Caco-2 (cell line): ENCODE data around the gene CDC6. TPM values are rescaled to one million over a fixed set of nuclear protein-coding genes. Genes with fewer than 3 reads are reported as not detected.

Experiments
- BruUV-seq: library from RNA; stranded (reverse); fragments of 400-500 nt; replicated peaks from 2 replicates; lab custom pipeline; 2021; lab: Mats Ljungman, UMichigan
- CTCF ChIA-PET: fragments of 300-600 bp; sonication (Branson Sonifier 250); formaldehyde crosslinking; loops from one replicate; lab custom pipeline; 2022; ENCODE audit warnings: antibody characterized with exemption; lab: Charles Lee
- POLR2A ChIA-PET: fragments of 300-600 bp; sonication (Branson Sonifier 250); formaldehyde crosslinking; loops from one replicate; lab custom pipeline; 2022; ENCODE audit warnings: antibody characterized with exemption; lab: Charles Lee
- DNase-seq, 2 experiments: peaks; one replicate each; pipeline versions ENCODE4 v3.0.0 to v3.0.0-alpha.2; 2020 to 2022
- H3K27me3 ChIP-seq: replicated peaks from 2 replicates; pipeline ENCODE4 v1.6.0; 2011; ENCODE audit warnings: low read length; ENCODE audit not compliant: control insufficient read depth, insufficient read depth
- H3K36me3 ChIP-seq: 2 replicates; pipeline ENCODE4 v1.5.1; 2011; ENCODE audit warnings: low read length; ENCODE audit not compliant: control insufficient read depth, insufficient read depth
- H3K4me1 ChIP-seq: fragments of 250-450 bp; sonication (Bioruptor Pico); 2 replicates; pipeline ENCODE4 v1.5.1; 2020; ENCODE audit warnings: mild to moderate bottlenecking
- H3K4me3 ChIP-seq: 2 replicates; pipeline ENCODE4 v1.5.1; 2011; ENCODE audit warnings: low read depth, mild to moderate bottlenecking, control low read depth, low read length
- H3K9me3 ChIP-seq: fragments of 250-450 bp; sonication (Bioruptor Pico); 2 replicates; pipeline ENCODE4 v1.5.1; 2020; ENCODE audit warnings: mild to moderate bottlenecking, moderate library complexity
- H3K27ac Mint-ChIP-seq: one replicate; pipeline ENCODE4 v1.8.0; 2022; ENCODE audit warnings: mixed read lengths; ENCODE audit not compliant: unreplicated experiment
- H3K27me3 Mint-ChIP-seq: one replicate; pipeline ENCODE4 v1.8.0; 2022; ENCODE audit warnings: mixed read lengths; ENCODE audit not compliant: insufficient read depth, unreplicated experiment
- H3K36me3 Mint-ChIP-seq: one replicate; pipeline ENCODE4 v1.8.0; 2022; ENCODE audit warnings: mild to moderate bottlenecking, mixed read lengths; ENCODE audit not compliant: insufficient read depth, unreplicated experiment
- H3K4me1 Mint-ChIP-seq: one replicate; pipeline ENCODE4 v1.8.0; 2022; ENCODE audit warnings: low read depth, mixed read lengths; ENCODE audit not compliant: unreplicated experiment
- H3K4me3 Mint-ChIP-seq: one replicate; pipeline ENCODE4 v1.8.0; 2022; ENCODE audit warnings: mild to moderate bottlenecking, moderate library complexity, mixed read lengths; ENCODE audit not compliant: unreplicated experiment
- H3K9me3 Mint-ChIP-seq: one replicate; pipeline ENCODE4 v1.8.0; 2022; ENCODE audit warnings: mixed read lengths; ENCODE audit not compliant: unreplicated experiment
- CTCF ChIP-seq, 2 experiments: fragments of 200-600 bp in 1 of 2; IDR thresholded peaks; 1 replicate in 1 of 2; 2 replicates in 1 of 2; pipeline versions ENCODE4 v1.5.1 to v1.8.0; 2011 to 2022; ENCODE audit warnings: antibody characterized with exemption in 1 of 2, control low read depth in 1 of 2, inconsistent platforms in 1 of 2, low read depth in 1 of 2, low read length in 1 of 2, mild to moderate bottlenecking in 1 of 2, moderate library complexity in 1 of 2; ENCODE audit not compliant: insufficient read depth in 1 of 2, severe bottlenecking in 1 of 2, unreplicated experiment in 1 of 2
- intact Hi-C: fragments of 100-400 bp; cut with micrococcal nuclease; formaldehyde crosslinking; loops from one replicate; pipeline ENCODE4 v1.10.0; 2022; ENCODE audit not compliant: unreplicated experiment
- total RNA-seq: library from RNA; stranded (reverse); gene quantifications from 2 replicates; pipeline ENCODE4 v1.2.3, GENCODE V29; 2022

The CDC6 gene
- total RNA-seq, 1 experiment from 2014 or later: 96.4 TPM

- no peaks in the 10 kb centered on the region for H3K9me3 Mint-ChIP-seq
- Histone ChIP-seq H3K9me3 (no peaks in the 10 kb centered on the region), H3K36me3 (peaks cover 1% of the 10 kb centered on the region; the same call in 1 of the 2 replicates), H3K27me3 (no peaks in the 10 kb centered on the region), H3K4me1 (no peaks in the 10 kb centered on the region), H3K4me3 (no peak overlapping the region)
- peaks cover 60% of the 10 kb centered on the region for H3K36me3 Mint-ChIP-seq
- H3K27ac Mint-ChIP-seq: no peak overlapping the region
- DNase-seq: no peak
- CTCF ChIA-PET: interaction anchor here (0.6 kb wide), 1 partner anchor 8 kb away, joined by 6 read pairs; no protein-coding TSS in a partner anchor
- no peak for TF ChIP-seq CTCF (IDR thresholded peaks at IDR 0.05; ENCODE audit: insufficient read depth in 1 of 2, low read depth in 1 of 2, low read length in 1 of 2, severe bottlenecking in 1 of 2, unreplicated experiment in 1 of 2)
- no peak overlapping the region for H3K4me3 Mint-ChIP-seq
- intact Hi-C loops: no loop called here
- no peaks in the 10 kb centered on the region for H3K4me1 Mint-ChIP-seq
- no peaks in the 10 kb centered on the region for H3K27me3 Mint-ChIP-seq
- BruUV-seq: no TSS peak
- POLR2A ChIA-PET: no interaction called here
These were observed 28.2 kb upstream of the CDC6 start for GRCh38 chr17:40259505-40259904.

GRCh38 chr17:40260528-40260927 lies 27.2 kb upstream of the CDC6 start:
- Mint-ChIP-seq H3K4me3 (no peak overlapping the region), H3K4me1 (no peaks in the 10 kb centered on the region), H3K27me3 (no peaks in the 10 kb centered on the region), H3K36me3 (peaks cover 64% of the 10 kb centered on the region), H3K27ac (no peak overlapping the region), H3K9me3 (no peaks in the 10 kb centered on the region)
- H3K4me1 ChIP-seq: no peaks in the 10 kb centered on the region
- no peak overlapping the region for H3K4me3 ChIP-seq
- ChIA-PET POLR2A (no interaction called here), CTCF (no interaction called here)
- H3K27me3 ChIP-seq: no peaks in the 10 kb centered on the region
- DNase-seq: no peak
- H3K36me3 ChIP-seq: peaks cover 1% of the 10 kb centered on the region; the same call in 1 of the 2 replicates
- intact Hi-C loops: no loop called here
- TF ChIP-seq CTCF (IDR thresholded peaks at IDR 0.05; ENCODE audit: insufficient read depth in 1 of 2, low read depth in 1 of 2, low read length in 1 of 2, severe bottlenecking in 1 of 2, unreplicated experiment in 1 of 2): no peak
- no TSS peak for BruUV-seq
- no peaks in the 10 kb centered on the region for H3K9me3 ChIP-seq

GRCh38 chr17:40264458-40265185 lies 23.1 kb upstream of the CDC6 start:
- no peak for DNase-seq
- Mint-ChIP-seq H3K4me1 (no peaks in the 10 kb centered on the region), H3K27ac (no peak overlapping the region), H3K36me3 (peaks cover 33% of the 10 kb centered on the region), H3K9me3 (no peaks in the 10 kb centered on the region), H3K4me3 (no peak overlapping the region), H3K27me3 (no peaks in the 10 kb centered on the region)
- TSS peak; percentile 23 for BruUV-seq
- ChIA-PET POLR2A (no interaction called here), CTCF (interaction anchor here (0.6 kb wide), 1 partner anchor 272 kb away, joined by 3 read pairs; no protein-coding TSS in a partner anchor)
- H3K4me1 ChIP-seq: no peaks in the 10 kb centered on the region
- intact Hi-C loops: no loop called here
- H3K27me3 ChIP-seq: no peaks in the 10 kb centered on the region
- no peaks in the 10 kb centered on the region; the same call in none of the 2 replicates for H3K36me3 ChIP-seq
- no peak overlapping the region for H3K4me3 ChIP-seq
- TF ChIP-seq CTCF (IDR thresholded peaks at IDR 0.05; ENCODE audit: insufficient read depth in 1 of 2, low read depth in 1 of 2, low read length in 1 of 2, severe bottlenecking in 1 of 2, unreplicated experiment in 1 of 2): no peak
- no peaks in the 10 kb centered on the region for H3K9me3 ChIP-seq
